GM12878 (cell line): ENCODE results near the gene ADSL.

Experiments used
- ASH2L ChIP-seq: fragments of 300-600, 200-600 bp; sonication (generic); IDR thresholded peaks from 2 replicates; pipeline ENCODE4 v1.6.1; 2017; ENCODE audit warnings: low read depth, mild to moderate bottlenecking, borderline replicate concordance
- CHD4 ChIP-seq: fragments of 200-600 bp; sonication (generic); IDR thresholded peaks from 2 replicates; pipeline ENCODE4 v1.6.1; 2016; ENCODE audit warnings: mild to moderate bottlenecking
- EP300 ChIP-seq, 2 experiments: fragments of 150-350 bp in 1 of 2; IDR thresholded peaks; 2 replicates each; pipeline ENCODE4 v1.6.1; 2011 to 2012; ENCODE audit warnings: low read depth in 2 of 2, low read length in 2 of 2, borderline replicate concordance in 1 of 2, improper control_type of control experiment in 1 of 2, inconsistent platforms in 1 of 2; ENCODE audit not compliant: control insufficient read depth in 1 of 2
- EZH2 ChIP-seq: IDR thresholded peaks from 2 replicates; pipeline ENCODE4 v1.6.1; 2012; ENCODE audit warnings: low read depth, mild to moderate bottlenecking, control low read depth, inconsistent platforms, low read length, borderline replicate concordance; ENCODE audit not compliant: control insufficient read depth
- JUND ChIP-seq: IDR thresholded peaks from 2 replicates; pipeline ENCODE4 v1.6.1; 2012; ENCODE audit warnings: low read depth, mild to moderate bottlenecking, low read length, improper control_type of control experiment, moderate library complexity
- MXI1 ChIP-seq: fragments of 150-350 bp; IDR thresholded peaks from 2 replicates; pipeline ENCODE4 v1.6.1; 2011; ENCODE audit warnings: low read depth, mild to moderate bottlenecking, inconsistent platforms, low read length, improper control_type of control experiment
- POLR2A ChIP-seq: IDR thresholded peaks from 2 replicates; pipeline ENCODE4 v1.6.1; 2011; ENCODE audit warnings: low read depth, mild to moderate bottlenecking, low read length
- TCF7 ChIP-seq: IDR thresholded peaks from 2 replicates; pipeline ENCODE4 v1.6.1; 2014; ENCODE audit warnings: antibody characterized with exemption, borderline replicate concordance
- ZNF274 ChIP-seq: IDR thresholded peaks from one replicate; pipeline ENCODE4 v1.8.0; 2011; ENCODE audit not compliant: insufficient read length, insufficient read depth
- TF ChIP-seq, protein P1 (sequence below): fragments of 450-650 bp; IDR thresholded peaks from 2 replicates; pipeline ENCODE4 v1.6.1; 2014; ENCODE audit warnings: mild to moderate bottlenecking
- TF ChIP-seq, protein P2 (sequence below): fragments of 150-350 bp; IDR thresholded peaks from 2 replicates; pipeline ENCODE4 v1.6.1; 2016; ENCODE audit warnings: low read depth, low read length
- TF ChIP-seq, protein P3 (sequence below), 3 experiments: IDR thresholded peaks in 2 of 3; conservative IDR thresholded peaks in 1 of 3; 2 replicates each; pipeline ENCODE4 v1.5.1; 2011; ENCODE audit warnings: low read depth in 3 of 3, low read length in 3 of 3, mild to moderate bottlenecking in 3 of 3, control low read depth in 2 of 3, moderate library complexity in 2 of 3, inconsistent platforms in 1 of 3, mixed read lengths in 1 of 3; ENCODE audit not compliant: control insufficient read depth in 2 of 3, insufficient read depth in 1 of 3; ENCODE audit errors: extremely low read depth in 1 of 3

DNA sequence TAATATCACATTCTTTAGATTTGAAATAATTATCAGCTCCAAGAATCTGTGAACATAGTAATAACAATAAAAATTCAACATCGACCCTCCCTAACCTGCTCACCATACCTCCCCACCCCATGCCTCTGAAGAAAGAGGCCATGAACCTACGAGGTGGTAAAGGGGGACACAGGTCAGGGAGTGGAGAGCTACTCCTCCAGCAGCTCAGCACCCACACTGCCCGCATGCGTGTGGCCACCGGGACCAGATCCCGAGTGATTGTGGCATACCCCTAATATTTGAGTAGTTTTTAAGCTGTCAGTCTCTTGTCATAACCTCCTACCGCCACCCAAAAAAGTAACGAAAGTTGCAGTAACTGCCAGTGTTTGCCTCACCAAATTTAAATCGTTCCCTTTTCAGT, 16.8 kb upstream of the ADSL start:
- TF ChIP-seq, protein P1, sequence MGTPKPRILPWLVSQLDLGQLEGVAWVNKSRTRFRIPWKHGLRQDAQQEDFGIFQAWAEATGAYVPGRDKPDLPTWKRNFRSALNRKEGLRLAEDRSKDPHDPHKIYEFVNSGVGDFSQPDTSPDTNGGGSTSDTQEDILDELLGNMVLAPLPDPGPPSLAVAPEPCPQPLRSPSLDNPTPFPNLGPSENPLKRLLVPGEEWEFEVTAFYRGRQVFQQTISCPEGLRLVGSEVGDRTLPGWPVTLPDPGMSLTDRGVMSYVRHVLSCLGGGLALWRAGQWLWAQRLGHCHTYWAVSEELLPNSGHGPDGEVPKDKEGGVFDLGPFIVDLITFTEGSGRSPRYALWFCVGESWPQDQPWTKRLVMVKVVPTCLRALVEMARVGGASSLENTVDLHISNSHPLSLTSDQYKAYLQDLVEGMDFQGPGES, result no peak
- no peak for TF ChIP-seq POLR2A
- TF ChIP-seq ZNF274, result no peak
- no peak for TF ChIP-seq JUND
- no peak for TF ChIP-seq MXI1
- no peak for TF ChIP-seq CHD4
- TF ChIP-seq, protein P2, sequence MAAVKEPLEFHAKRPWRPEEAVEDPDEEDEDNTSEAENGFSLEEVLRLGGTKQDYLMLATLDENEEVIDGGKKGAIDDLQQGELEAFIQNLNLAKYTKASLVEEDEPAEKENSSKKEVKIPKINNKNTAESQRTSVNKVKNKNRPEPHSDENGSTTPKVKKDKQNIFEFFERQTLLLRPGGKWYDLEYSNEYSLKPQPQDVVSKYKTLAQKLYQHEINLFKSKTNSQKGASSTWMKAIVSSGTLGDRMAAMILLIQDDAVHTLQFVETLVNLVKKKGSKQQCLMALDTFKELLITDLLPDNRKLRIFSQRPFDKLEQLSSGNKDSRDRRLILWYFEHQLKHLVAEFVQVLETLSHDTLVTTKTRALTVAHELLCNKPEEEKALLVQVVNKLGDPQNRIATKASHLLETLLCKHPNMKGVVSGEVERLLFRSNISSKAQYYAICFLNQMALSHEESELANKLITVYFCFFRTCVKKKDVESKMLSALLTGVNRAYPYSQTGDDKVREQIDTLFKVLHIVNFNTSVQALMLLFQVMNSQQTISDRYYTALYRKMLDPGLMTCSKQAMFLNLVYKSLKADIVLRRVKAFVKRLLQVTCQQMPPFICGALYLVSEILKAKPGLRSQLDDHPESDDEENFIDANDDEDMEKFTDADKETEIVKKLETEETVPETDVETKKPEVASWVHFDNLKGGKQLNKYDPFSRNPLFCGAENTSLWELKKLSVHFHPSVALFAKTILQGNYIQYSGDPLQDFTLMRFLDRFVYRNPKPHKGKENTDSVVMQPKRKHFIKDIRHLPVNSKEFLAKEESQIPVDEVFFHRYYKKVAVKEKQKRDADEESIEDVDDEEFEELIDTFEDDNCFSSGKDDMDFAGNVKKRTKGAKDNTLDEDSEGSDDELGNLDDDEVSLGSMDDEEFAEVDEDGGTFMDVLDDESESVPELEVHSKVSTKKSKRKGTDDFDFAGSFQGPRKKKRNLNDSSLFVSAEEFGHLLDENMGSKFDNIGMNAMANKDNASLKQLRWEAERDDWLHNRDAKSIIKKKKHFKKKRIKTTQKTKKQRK, result no peak
- TF ChIP-seq, protein P3, sequence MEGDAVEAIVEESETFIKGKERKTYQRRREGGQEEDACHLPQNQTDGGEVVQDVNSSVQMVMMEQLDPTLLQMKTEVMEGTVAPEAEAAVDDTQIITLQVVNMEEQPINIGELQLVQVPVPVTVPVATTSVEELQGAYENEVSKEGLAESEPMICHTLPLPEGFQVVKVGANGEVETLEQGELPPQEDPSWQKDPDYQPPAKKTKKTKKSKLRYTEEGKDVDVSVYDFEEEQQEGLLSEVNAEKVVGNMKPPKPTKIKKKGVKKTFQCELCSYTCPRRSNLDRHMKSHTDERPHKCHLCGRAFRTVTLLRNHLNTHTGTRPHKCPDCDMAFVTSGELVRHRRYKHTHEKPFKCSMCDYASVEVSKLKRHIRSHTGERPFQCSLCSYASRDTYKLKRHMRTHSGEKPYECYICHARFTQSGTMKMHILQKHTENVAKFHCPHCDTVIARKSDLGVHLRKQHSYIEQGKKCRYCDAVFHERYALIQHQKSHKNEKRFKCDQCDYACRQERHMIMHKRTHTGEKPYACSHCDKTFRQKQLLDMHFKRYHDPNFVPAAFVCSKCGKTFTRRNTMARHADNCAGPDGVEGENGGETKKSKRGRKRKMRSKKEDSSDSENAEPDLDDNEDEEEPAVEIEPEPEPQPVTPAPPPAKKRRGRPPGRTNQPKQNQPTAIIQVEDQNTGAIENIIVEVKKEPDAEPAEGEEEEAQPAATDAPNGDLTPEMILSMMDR (IDR thresholded peaks at IDR 0.05 in 2 of 3, conservative IDR thresholded peaks at IDR 0.05 in 1 of 3; ENCODE audit: control insufficient read depth in 2 of 3, extremely low read depth in 1 of 3, insufficient read depth in 1 of 3, low read depth in 3 of 3, low read length in 3 of 3), result no peak
- no peak for TF ChIP-seq TCF7
- no peak for TF ChIP-seq EP300 (IDR thresholded peaks at IDR 0.05; ENCODE audit: borderline replicate concordance in 1 of 2, control insufficient read depth in 1 of 2, low read depth in 2 of 2, low read length in 2 of 2)
- no peak for TF ChIP-seq ASH2L
- TF ChIP-seq EZH2, result no peak
